ENCODE measurements around the gene CABCOCO1. TPM values are rescaled to one million over a fixed set of nuclear protein-coding genes. Genes with fewer than 3 reads are reported as not detected.
A peak's percentile ranks its signal among the peaks of the same experiment; 100 is the strongest.

Gene CABCOCO1
- total and polyA plus RNA-seq, 9 of the 15 experiments (the other 6 are each of a cell fraction or from before 2014, with no cell fraction given) = 0.04 TPM; not detected in 8

DNA sequence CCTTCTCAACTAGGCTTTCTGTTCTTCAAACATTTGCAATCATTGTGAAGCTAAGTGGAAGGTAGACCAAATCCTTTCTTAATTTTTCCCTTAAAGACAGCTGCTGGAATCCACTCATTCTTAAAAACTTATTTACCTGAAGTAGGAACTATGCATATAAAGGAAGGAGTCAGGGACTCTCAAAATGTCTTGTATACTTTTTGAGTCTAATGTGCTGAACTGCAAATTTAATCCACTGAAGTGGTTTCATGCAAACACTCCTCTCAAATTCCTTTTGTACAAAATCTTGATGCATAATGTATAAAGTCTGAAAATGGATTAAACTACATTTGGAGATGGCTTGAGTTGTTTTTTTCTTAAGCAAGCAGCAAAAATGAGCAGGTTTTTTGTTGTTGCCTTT, 118.0 kb downstream of the CABCOCO1 start:
- Histone ChIP-seq H3K9ac (ENCODE audit: insufficient read depth in 1 of 2, low read depth in 2 of 2, low read length in 2 of 2) (peak overlapping the region in 1 of 2 experiments; percentile 42; a peak in 2 of 4 replicates), H3K79me2 (ENCODE audit: control insufficient read depth, insufficient read depth, low read length) (no peaks in the 10 kb centered on the region), H2AFZ (ENCODE audit: low read depth, low read length) (peak overlapping the region; percentile 79), H3K4me3 (no peak overlapping the region), H3K27me3 (ENCODE audit: control insufficient read depth in 2 of 2, insufficient read depth in 2 of 2, low read length in 2 of 2) (no peaks in the 10 kb centered on the region), H4K20me1 (replicated peaks; ENCODE audit: control insufficient read depth, insufficient read depth, low read length) (no peaks in the 10 kb centered on the region), H3K4me1 (replicated peaks in 1 of 2; ENCODE audit: control insufficient read depth in 2 of 2, insufficient read depth in 2 of 2, low read length in 2 of 2) (peaks cover 5 to 76% of the 10 kb centered on the region in 2 experiments), H3K27ac (ENCODE audit: extremely low read depth, low read depth, low read length) (peak overlapping the region; percentile 74), H3K4me2 (ENCODE audit: insufficient read depth, low read length) (peak overlapping the region; percentile 49), H3K36me3 (ENCODE audit: control insufficient read depth, insufficient read depth, low read length) (no peaks in the 10 kb centered on the region), H3K9me3 (replicated peaks; ENCODE audit: control insufficient read depth, insufficient read depth, low read depth, low read length) (no peaks in the 10 kb centered on the region), H3K9me1 (ENCODE audit: control insufficient read depth, insufficient read depth, low read length) (no peaks in the 10 kb centered on the region)
- DNase-seq (ENCODE audit: extremely low read depth in 1 of 4, low spot score in 3 of 4) (no peak), FAIRE-seq (no peak), ATAC-seq (no peak)
- POLR2A ChIA-PET = interaction anchor here (0.8 to 10.5 kb wide), 3 partner anchors 8 to 97 kb away, joined by 3 to 80 read pairs (median 3); no protein-coding TSS in a partner anchor
- intact Hi-C loops (cut with micrococcal nuclease) (loop anchor here (1.0 to 5.0 kb wide), 2 partner anchors 15 to 52 kb away; no protein-coding TSS in a partner anchor), in situ Hi-C loops (cut with MboI) (no loop called here)
- TSS peak; percentile 81 for BruUV-seq (replicated peaks)
- CTCF ChIA-PET (ENCODE audit: low intra/inter-chr PET ratio) = no interaction called here
- TF ChIP-seq PHF20 (IDR thresholded peaks at IDR 0.05; ENCODE audit: partially characterized antibody) (no peak), GTF2A2 (tag; IDR thresholded peaks at IDR 0.05) (peak; percentile 5; the same call in 1 of the 2 replicates), PHTF2 (CRISPR knock-in tag; IDR thresholded peaks at IDR 0.05) (no peak), ZNF316 (IDR thresholded peaks at IDR 0.05) (peak; percentile 46; the same call in 1 of the 2 replicates), KDM5B (IDR thresholded peaks at IDR 0.05; ENCODE audit: insufficient replicate concordance, low read depth, low read length) (no peak), EGR1 (conservative IDR thresholded peaks at IDR 0.05) (no peak), MBD2 (IDR thresholded peaks at IDR 0.05; ENCODE audit: borderline replicate concordance, low read depth) (no peak), ZNF695 (CRISPR knock-in tag; IDR thresholded peaks at IDR 0.05) (no peak), PTBP1 (IDR thresholded peaks at IDR 0.05; ENCODE audit: low read depth, low read length) (no peak), ZNF24 (IDR thresholded peaks at IDR 0.05) (no peak), XRCC5 (IDR thresholded peaks at IDR 0.05; ENCODE audit: low read depth, low read length) (no peak), ZNF175 (CRISPR knock-in tag; IDR thresholded peaks at IDR 0.05; ENCODE audit: low read depth) (peak; percentile 33; the same call in 1 of the 2 replicates), ZNF589 (CRISPR knock-in tag; IDR thresholded peaks at IDR 0.05; ENCODE audit: low read depth) (no peak), ZNF239 (CRISPR knock-in tag; IDR thresholded peaks at IDR 0.05) (no peak), GATA2 (CRISPR knock-in tag; IDR thresholded peaks at IDR 0.05) (no peak), RBFOX2 (IDR thresholded peaks at IDR 0.05; ENCODE audit: low read depth, low read length) (no peak), ZNF717 (CRISPR knock-in tag; IDR thresholded peaks at IDR 0.05) (no peak), BACH1 (tag; IDR thresholded peaks at IDR 0.05) (no peak)
- TF ChIP-seq, protein P1, sequence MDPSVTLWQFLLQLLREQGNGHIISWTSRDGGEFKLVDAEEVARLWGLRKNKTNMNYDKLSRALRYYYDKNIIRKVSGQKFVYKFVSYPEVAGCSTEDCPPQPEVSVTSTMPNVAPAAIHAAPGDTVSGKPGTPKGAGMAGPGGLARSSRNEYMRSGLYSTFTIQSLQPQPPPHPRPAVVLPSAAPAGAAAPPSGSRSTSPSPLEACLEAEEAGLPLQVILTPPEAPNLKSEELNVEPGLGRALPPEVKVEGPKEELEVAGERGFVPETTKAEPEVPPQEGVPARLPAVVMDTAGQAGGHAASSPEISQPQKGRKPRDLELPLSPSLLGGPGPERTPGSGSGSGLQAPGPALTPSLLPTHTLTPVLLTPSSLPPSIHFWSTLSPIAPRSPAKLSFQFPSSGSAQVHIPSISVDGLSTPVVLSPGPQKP (CRISPR knock-in tag; IDR thresholded peaks at IDR 0.05) = no peak
- TF ChIP-seq, protein P2, sequence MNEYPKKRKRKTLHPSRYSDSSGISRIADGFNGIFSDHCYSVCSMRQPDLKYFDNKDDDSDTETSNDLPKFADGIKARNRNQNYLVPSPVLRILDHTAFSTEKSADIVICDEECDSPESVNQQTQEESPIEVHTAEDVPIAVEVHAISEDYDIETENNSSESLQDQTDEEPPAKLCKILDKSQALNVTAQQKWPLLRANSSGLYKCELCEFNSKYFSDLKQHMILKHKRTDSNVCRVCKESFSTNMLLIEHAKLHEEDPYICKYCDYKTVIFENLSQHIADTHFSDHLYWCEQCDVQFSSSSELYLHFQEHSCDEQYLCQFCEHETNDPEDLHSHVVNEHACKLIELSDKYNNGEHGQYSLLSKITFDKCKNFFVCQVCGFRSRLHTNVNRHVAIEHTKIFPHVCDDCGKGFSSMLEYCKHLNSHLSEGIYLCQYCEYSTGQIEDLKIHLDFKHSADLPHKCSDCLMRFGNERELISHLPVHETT (CRISPR knock-in tag; conservative IDR thresholded peaks at IDR 0.05 in 1 of 2, IDR thresholded peaks at IDR 0.05 in 1 of 2) = no peak
- TF ChIP-seq, protein P3, sequence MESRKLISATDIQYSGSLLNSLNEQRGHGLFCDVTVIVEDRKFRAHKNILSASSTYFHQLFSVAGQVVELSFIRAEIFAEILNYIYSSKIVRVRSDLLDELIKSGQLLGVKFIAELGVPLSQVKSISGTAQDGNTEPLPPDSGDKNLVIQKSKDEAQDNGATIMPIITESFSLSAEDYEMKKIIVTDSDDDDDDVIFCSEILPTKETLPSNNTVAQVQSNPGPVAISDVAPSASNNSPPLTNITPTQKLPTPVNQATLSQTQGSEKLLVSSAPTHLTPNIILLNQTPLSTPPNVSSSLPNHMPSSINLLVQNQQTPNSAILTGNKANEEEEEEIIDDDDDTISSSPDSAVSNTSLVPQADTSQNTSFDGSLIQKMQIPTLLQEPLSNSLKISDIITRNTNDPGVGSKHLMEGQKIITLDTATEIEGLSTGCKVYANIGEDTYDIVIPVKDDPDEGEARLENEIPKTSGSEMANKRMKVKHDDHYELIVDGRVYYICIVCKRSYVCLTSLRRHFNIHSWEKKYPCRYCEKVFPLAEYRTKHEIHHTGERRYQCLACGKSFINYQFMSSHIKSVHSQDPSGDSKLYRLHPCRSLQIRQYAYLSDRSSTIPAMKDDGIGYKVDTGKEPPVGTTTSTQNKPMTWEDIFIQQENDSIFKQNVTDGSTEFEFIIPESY (CRISPR knock-in tag; IDR thresholded peaks at IDR 0.05) = no peak

Data from K562 (cell line).